ENCODE data around the gene DPCD. TPM values are rescaled to one million over a fixed set of nuclear protein-coding genes. Genes with fewer than 3 reads are reported as not detected.

DPCD gene
- total RNA-seq, 3 donors from 2014 or later = 17.0 to 25.9 (median 24.7) TPM

DNA sequence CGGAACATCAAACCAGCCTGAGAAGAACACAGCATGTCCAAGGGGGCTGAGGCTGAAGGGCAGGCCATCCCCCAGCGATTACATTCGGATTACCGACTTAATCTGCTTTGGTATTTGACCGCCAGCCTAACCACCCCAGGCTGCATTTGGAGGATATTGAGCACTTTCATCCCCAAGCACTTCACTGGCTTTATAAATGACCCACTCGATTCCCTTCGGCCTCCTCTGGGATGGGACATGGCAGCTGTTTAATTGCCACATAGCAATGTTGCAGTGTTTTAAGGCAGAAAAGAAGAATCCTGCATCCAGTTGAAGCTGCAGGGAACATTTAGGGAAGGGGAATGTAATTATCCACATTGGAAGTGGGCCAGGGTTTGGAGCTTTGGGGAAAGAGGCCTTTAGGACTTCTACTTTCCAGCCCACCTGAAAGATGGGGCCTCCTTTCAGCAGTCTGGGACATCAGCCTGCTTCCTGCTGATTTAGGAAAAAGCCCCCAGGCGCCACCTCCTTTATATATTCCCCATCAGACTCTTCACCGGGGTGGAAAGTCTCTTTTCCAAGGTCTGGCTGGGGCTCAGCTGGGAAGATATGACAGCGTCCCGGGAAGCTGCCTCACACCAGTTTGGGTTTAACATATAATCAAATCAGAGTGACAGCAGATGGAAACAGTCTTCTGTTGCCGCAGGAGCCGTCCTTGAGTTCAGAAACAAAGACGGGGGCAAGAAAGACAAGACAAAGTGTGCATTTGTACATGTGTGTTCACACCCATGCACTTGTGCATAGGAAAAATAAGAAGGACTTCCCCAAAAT, 9.2 kb downstream of the DPCD start:
- TF ChIP-seq, protein P1, sequence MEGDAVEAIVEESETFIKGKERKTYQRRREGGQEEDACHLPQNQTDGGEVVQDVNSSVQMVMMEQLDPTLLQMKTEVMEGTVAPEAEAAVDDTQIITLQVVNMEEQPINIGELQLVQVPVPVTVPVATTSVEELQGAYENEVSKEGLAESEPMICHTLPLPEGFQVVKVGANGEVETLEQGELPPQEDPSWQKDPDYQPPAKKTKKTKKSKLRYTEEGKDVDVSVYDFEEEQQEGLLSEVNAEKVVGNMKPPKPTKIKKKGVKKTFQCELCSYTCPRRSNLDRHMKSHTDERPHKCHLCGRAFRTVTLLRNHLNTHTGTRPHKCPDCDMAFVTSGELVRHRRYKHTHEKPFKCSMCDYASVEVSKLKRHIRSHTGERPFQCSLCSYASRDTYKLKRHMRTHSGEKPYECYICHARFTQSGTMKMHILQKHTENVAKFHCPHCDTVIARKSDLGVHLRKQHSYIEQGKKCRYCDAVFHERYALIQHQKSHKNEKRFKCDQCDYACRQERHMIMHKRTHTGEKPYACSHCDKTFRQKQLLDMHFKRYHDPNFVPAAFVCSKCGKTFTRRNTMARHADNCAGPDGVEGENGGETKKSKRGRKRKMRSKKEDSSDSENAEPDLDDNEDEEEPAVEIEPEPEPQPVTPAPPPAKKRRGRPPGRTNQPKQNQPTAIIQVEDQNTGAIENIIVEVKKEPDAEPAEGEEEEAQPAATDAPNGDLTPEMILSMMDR (IDR thresholded peaks at IDR 0.05) = no peak
- TF ChIP-seq POLR2A (IDR thresholded peaks at IDR 0.05) (no peak), POLR2AphosphoS5 (IDR thresholded peaks at IDR 0.05) (no peak)
- Histone ChIP-seq H3K4me1 (no peaks in the 10 kb centered on the region), H3K4me3 (no peak overlapping the region), H3K9me3 (no peaks in the 10 kb centered on the region), H3K27me3 (no peaks in the 10 kb centered on the region), H3K27ac (no peak overlapping the region), H3K36me3 (no peaks in the 10 kb centered on the region)
- intact Hi-C loops (cut with DNase I; ENCODE audit: low total_unique reads) = no loop called here
- no peak for DNase-seq (ENCODE audit: low spot score in 2 of 2)

DNA sequence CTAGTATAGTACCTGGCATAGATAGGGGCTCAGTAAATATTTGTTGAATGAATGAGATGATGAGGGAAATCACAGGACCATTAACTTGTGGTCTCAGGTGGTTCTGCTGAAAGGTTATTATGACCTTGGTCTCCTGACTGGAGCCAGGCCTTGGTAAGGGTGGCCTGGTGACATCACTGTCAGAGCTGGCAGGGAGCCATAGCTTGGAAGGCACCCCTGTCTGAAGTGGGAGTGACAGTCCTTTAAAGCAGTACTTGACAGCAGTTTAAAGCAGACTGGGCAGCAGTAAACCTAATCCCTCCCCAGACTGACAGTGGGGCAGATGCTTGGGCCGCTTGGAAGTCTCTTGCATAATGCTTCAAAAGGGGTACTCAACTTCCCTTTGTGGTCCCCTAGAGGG, 13.4 kb downstream of the DPCD start:
- H3K27me3 ChIP-seq = no peaks in the 10 kb centered on the region
- H3K36me3 ChIP-seq = no peaks in the 10 kb centered on the region
- no peaks in the 10 kb centered on the region for H3K4me1 ChIP-seq
- H3K4me3 ChIP-seq = no peak overlapping the region
- H3K9me3 ChIP-seq = no peaks in the 10 kb centered on the region
- intact Hi-C loops (cut with DNase I; ENCODE audit: low total_unique reads) = loop anchor here (10.0 kb wide), 1 partner anchor 173 kb away; the partner anchor contains the start of gene FGF8
- DNase-seq (ENCODE audit: low spot score in 2 of 2) = no peak
- no peak overlapping the region for H3K27ac ChIP-seq
- TF ChIP-seq, protein P1 (IDR thresholded peaks at IDR 0.05) = no peak
- no peak for TF ChIP-seq POLR2A (IDR thresholded peaks at IDR 0.05)

DNA sequence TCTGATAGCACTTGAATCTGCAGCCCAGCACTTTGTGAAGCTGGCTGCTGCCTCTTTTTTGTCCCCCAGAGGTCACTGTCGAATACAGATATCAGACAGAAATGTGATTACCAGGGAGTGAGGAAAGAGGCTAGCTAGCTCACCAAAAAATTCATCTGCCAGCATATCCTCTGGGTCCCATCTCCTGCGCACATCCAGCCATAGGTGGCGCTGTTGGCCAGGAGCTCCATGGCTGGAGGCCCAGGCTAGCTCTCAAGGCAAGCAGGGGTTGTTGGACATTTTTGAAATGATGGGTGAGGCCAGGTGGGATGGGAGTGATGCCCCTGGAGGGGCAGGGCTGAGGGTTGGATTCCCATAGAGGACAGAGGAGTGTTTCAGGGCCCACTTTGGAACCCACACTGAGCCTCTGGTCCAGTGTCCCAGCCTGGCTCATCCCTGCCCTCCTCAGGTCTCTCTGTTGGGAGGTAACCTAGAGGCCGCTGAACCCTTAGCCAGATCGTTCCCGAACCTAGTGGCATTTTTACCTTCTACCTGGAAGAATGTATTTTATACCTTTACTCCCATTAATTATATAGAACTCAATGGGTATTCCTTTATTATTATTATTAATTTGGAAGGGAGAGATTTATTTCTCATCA, 14.8 kb downstream of the DPCD start:
- Histone ChIP-seq H3K36me3 (no peaks in the 10 kb centered on the region), H3K27ac (no peak overlapping the region), H3K4me1 (no peaks in the 10 kb centered on the region), H3K4me3 (no peak overlapping the region), H3K27me3 (no peaks in the 10 kb centered on the region), H3K9me3 (no peaks in the 10 kb centered on the region)
- intact Hi-C loops (cut with DNase I; ENCODE audit: low total_unique reads) = loop anchor here (10.0 kb wide), 1 partner anchor 172 kb away; the partner anchor contains the start of gene FGF8
- DNase-seq (ENCODE audit: low spot score in 2 of 2) = peak; percentile 45 to 73
- TF ChIP-seq, protein P1 (IDR thresholded peaks at IDR 0.05) = peak; percentile 38 to 86 (median 77)
- no peak for TF ChIP-seq POLR2A (IDR thresholded peaks at IDR 0.05)
- TF ChIP-seq POLR2AphosphoS5 (IDR thresholded peaks at IDR 0.05) = peak in 2 of 3 donors; percentile 21 to 31

DNA sequence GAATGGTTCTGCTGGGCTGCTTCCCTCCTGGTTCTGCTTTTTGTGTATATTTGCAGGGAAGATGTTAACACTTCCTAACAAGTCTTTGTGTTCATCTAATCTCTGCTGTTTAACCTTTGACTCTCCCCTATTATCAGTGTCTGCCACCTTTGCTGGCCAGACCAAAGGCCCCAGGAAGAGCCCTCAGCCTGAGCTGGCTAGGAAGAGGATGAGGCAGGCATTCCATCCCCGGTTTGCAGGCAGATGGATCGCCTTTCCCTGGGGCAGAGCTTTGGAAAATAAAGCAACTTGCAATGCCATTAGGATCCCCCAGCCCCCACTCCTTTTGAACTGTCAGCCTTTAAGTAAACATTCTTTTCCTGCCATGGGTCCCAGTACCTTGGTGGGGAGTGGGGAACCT, 19.0 kb downstream of the DPCD start:
- no peaks in the 10 kb centered on the region for H3K36me3 ChIP-seq
- intact Hi-C loops (cut with DNase I; ENCODE audit: low total_unique reads) = loop anchor here (10.0 kb wide), 1 partner anchor 168 kb away; the partner anchor contains the start of gene FGF8
- no peaks in the 10 kb centered on the region for H3K4me1 ChIP-seq
- no peak for DNase-seq (ENCODE audit: low spot score in 2 of 2)
- H3K27ac ChIP-seq = no peak overlapping the region
- no peak for TF ChIP-seq POLR2A (IDR thresholded peaks at IDR 0.05)
- TF ChIP-seq POLR2AphosphoS5 (IDR thresholded peaks at IDR 0.05) = no peak
- TF ChIP-seq, protein P1 (IDR thresholded peaks at IDR 0.05) = no peak
- no peaks in the 10 kb centered on the region for H3K27me3 ChIP-seq
- H3K4me3 ChIP-seq = no peak overlapping the region
- no peaks in the 10 kb centered on the region for H3K9me3 ChIP-seq

DNA sequence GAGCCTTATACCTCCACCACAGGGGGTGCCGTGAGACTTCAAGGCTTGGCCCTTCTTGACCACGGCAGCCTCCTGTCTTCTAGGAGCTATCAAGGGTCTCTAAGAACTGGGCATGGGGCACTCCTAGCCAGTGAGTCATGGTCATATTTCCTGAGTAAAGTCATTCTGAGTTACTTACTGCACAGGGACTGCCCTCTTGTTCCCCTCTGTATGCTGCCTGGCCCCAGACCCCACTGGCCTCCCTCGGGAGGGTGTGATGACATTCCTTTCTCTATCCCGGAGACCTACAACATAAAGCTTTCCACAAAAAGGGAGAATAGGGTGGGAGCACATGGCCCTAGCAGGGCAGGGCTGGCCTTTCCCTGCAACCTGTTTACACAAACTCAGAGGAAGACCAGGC, 21.4 kb downstream of the DPCD start:
- Histone ChIP-seq H3K4me3 (no peak overlapping the region), H3K27me3 (no peaks in the 10 kb centered on the region), H3K36me3 (no peaks in the 10 kb centered on the region), H3K4me1 (no peaks in the 10 kb centered on the region), H3K9me3 (no peaks in the 10 kb centered on the region), H3K27ac (no peak overlapping the region)
- TF ChIP-seq POLR2AphosphoS5 (IDR thresholded peaks at IDR 0.05) = no peak
- TF ChIP-seq, protein P1 (IDR thresholded peaks at IDR 0.05) = no peak
- no peak for TF ChIP-seq POLR2A (IDR thresholded peaks at IDR 0.05)
- DNase-seq (ENCODE audit: low spot score in 2 of 2) = no peak
- intact Hi-C loops (cut with DNase I; ENCODE audit: low total_unique reads) = loop anchor here (10.0 kb wide), 1 partner anchor 165 kb away; the partner anchor contains the start of gene FGF8

Measured in breast epithelium (tissue), 4 donors.